Caco-2 (cell line): ENCODE measurements around the gene RTKN2. TPM values are rescaled to one million over a fixed set of nuclear protein-coding genes. Genes with fewer than 3 reads are reported as not detected.

Experiments
- BruUV-seq: library from RNA; stranded (reverse); fragments of 400-500 nt; replicated peaks from 2 replicates; lab custom pipeline; 2021; lab: Mats Ljungman, UMichigan
- CTCF ChIA-PET: fragments of 300-600 bp; sonication (Branson Sonifier 250); formaldehyde crosslinking; loops from one replicate; lab custom pipeline; 2022; ENCODE audit warnings: antibody characterized with exemption; lab: Charles Lee
- POLR2A ChIA-PET: fragments of 300-600 bp; sonication (Branson Sonifier 250); formaldehyde crosslinking; loops from one replicate; lab custom pipeline; 2022; ENCODE audit warnings: antibody characterized with exemption; lab: Charles Lee
- DNase-seq, 2 experiments: peaks; one replicate each; pipeline versions ENCODE4 v3.0.0 to v3.0.0-alpha.2; 2020 to 2022
- H3K27me3 ChIP-seq: replicated peaks from 2 replicates; pipeline ENCODE4 v1.6.0; 2011; ENCODE audit warnings: low read length; ENCODE audit not compliant: control insufficient read depth, insufficient read depth
- H3K36me3 ChIP-seq: 2 replicates; pipeline ENCODE4 v1.5.1; 2011; ENCODE audit warnings: low read length; ENCODE audit not compliant: control insufficient read depth, insufficient read depth
- H3K4me1 ChIP-seq: fragments of 250-450 bp; sonication (Bioruptor Pico); 2 replicates; pipeline ENCODE4 v1.5.1; 2020; ENCODE audit warnings: mild to moderate bottlenecking
- H3K4me3 ChIP-seq: 2 replicates; pipeline ENCODE4 v1.5.1; 2011; ENCODE audit warnings: low read depth, mild to moderate bottlenecking, control low read depth, low read length
- H3K9me3 ChIP-seq: fragments of 250-450 bp; sonication (Bioruptor Pico); 2 replicates; pipeline ENCODE4 v1.5.1; 2020; ENCODE audit warnings: mild to moderate bottlenecking, moderate library complexity
- H3K27ac Mint-ChIP-seq: one replicate; pipeline ENCODE4 v1.8.0; 2022; ENCODE audit warnings: mixed read lengths; ENCODE audit not compliant: unreplicated experiment
- H3K27me3 Mint-ChIP-seq: one replicate; pipeline ENCODE4 v1.8.0; 2022; ENCODE audit warnings: mixed read lengths; ENCODE audit not compliant: insufficient read depth, unreplicated experiment
- H3K36me3 Mint-ChIP-seq: one replicate; pipeline ENCODE4 v1.8.0; 2022; ENCODE audit warnings: mild to moderate bottlenecking, mixed read lengths; ENCODE audit not compliant: insufficient read depth, unreplicated experiment
- H3K4me1 Mint-ChIP-seq: one replicate; pipeline ENCODE4 v1.8.0; 2022; ENCODE audit warnings: low read depth, mixed read lengths; ENCODE audit not compliant: unreplicated experiment
- H3K4me3 Mint-ChIP-seq: one replicate; pipeline ENCODE4 v1.8.0; 2022; ENCODE audit warnings: mild to moderate bottlenecking, moderate library complexity, mixed read lengths; ENCODE audit not compliant: unreplicated experiment
- H3K9me3 Mint-ChIP-seq: one replicate; pipeline ENCODE4 v1.8.0; 2022; ENCODE audit warnings: mixed read lengths; ENCODE audit not compliant: unreplicated experiment
- intact Hi-C: fragments of 100-400 bp; cut with micrococcal nuclease; formaldehyde crosslinking; loops from one replicate; pipeline ENCODE4 v1.10.0; 2022; ENCODE audit not compliant: unreplicated experiment
- total RNA-seq: library from RNA; stranded (reverse); gene quantifications from 2 replicates; pipeline ENCODE4 v1.2.3, GENCODE V29; 2022
- TF ChIP-seq, protein P1 (sequence below), 2 experiments: fragments of 200-600 bp in 1 of 2; IDR thresholded peaks; 1 replicate in 1 of 2; 2 replicates in 1 of 2; pipeline versions ENCODE4 v1.5.1 to v1.8.0; 2011 to 2022; ENCODE audit warnings: antibody characterized with exemption in 1 of 2, control low read depth in 1 of 2, inconsistent platforms in 1 of 2, low read depth in 1 of 2, low read length in 1 of 2, mild to moderate bottlenecking in 1 of 2, moderate library complexity in 1 of 2; ENCODE audit not compliant: insufficient read depth in 1 of 2, severe bottlenecking in 1 of 2, unreplicated experiment in 1 of 2

Gene RTKN2
- total RNA-seq, 1 experiment from 2014 or later = 37.1 TPM

DNA sequence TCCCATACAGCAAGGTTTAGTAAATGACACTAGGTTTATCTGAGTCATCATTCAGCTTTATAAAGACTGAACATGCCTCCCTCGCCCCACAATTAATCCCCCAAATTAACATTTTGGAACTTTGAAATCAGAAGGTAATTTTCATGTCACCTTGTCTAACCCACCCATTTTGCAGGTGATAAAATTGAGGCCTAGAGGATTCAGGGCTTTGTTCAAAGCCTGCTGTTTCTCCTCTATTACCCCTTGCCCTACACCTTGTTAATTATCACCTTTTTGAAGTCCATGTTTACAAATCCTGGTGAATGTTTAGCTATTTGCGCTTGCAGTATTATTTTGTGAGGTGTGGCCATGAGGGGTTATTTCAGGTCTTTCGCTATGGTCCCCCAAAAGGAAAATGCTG is 120.5 kb downstream of the RTKN2 start:
- Mint-ChIP-seq H3K4me3 (no peak overlapping the region), H3K27ac (no peak overlapping the region), H3K27me3 (no peaks in the 10 kb centered on the region), H3K9me3 (no peaks in the 10 kb centered on the region), H3K4me1 (peaks cover 15% of the 10 kb centered on the region), H3K36me3 (no peaks in the 10 kb centered on the region)
- DNase-seq = no peak
- ChIA-PET CTCF (no interaction called here), POLR2A (no interaction called here)
- intact Hi-C loops = no loop called here
- TF ChIP-seq, protein P1, sequence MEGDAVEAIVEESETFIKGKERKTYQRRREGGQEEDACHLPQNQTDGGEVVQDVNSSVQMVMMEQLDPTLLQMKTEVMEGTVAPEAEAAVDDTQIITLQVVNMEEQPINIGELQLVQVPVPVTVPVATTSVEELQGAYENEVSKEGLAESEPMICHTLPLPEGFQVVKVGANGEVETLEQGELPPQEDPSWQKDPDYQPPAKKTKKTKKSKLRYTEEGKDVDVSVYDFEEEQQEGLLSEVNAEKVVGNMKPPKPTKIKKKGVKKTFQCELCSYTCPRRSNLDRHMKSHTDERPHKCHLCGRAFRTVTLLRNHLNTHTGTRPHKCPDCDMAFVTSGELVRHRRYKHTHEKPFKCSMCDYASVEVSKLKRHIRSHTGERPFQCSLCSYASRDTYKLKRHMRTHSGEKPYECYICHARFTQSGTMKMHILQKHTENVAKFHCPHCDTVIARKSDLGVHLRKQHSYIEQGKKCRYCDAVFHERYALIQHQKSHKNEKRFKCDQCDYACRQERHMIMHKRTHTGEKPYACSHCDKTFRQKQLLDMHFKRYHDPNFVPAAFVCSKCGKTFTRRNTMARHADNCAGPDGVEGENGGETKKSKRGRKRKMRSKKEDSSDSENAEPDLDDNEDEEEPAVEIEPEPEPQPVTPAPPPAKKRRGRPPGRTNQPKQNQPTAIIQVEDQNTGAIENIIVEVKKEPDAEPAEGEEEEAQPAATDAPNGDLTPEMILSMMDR (IDR thresholded peaks at IDR 0.05; ENCODE audit: insufficient read depth in 1 of 2, low read depth in 1 of 2, low read length in 1 of 2, severe bottlenecking in 1 of 2, unreplicated experiment in 1 of 2) = no peak
- H3K4me3 ChIP-seq = no peak overlapping the region
- H3K27me3 ChIP-seq = no peaks in the 10 kb centered on the region
- no peaks in the 10 kb centered on the region; the same call in 1 of the 2 replicates for H3K9me3 ChIP-seq
- no peaks in the 10 kb centered on the region for H3K36me3 ChIP-seq
- peaks cover 4% of the 10 kb centered on the region; the same call in 1 of the 2 replicates for H3K4me1 ChIP-seq
- BruUV-seq = no TSS peak

DNA sequence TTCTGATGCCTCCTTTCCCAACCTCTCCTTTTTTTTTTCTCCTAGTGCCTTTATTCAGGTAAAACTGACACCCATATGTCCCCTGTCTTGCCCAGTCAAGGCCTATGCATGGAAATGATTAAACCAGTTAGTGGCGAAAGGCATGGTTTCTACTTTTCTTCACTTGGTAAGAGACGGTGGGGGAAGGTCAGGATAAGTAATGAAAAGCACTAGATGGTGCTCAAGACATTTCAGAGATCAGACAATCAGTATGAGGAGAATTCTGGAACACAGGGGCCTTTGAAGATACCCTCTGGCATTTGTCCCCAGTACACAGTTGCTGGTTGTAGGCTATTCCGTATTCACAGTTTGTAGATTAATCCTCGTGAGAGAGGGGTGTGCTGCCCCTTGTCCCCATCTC is 121.2 kb downstream of the RTKN2 start:
- Mint-ChIP-seq H3K27ac (no peak overlapping the region), H3K4me3 (no peak overlapping the region), H3K4me1 (peaks cover 15% of the 10 kb centered on the region), H3K36me3 (no peaks in the 10 kb centered on the region), H3K27me3 (no peaks in the 10 kb centered on the region), H3K9me3 (peaks cover 7% of the 10 kb centered on the region)
- intact Hi-C loops = loop anchor here (1.0 kb wide), 1 partner anchor 98 kb away; no protein-coding TSS in a partner anchor
- H3K27me3 ChIP-seq = no peaks in the 10 kb centered on the region
- TF ChIP-seq, protein P1 (IDR thresholded peaks at IDR 0.05; ENCODE audit: insufficient read depth in 1 of 2, low read depth in 1 of 2, low read length in 1 of 2, severe bottlenecking in 1 of 2, unreplicated experiment in 1 of 2) = no peak
- no peak for DNase-seq
- no peak overlapping the region for H3K4me3 ChIP-seq
- H3K4me1 ChIP-seq = peaks cover 4% of the 10 kb centered on the region; the same call in 1 of the 2 replicates
- no peaks in the 10 kb centered on the region for H3K36me3 ChIP-seq
- ChIA-PET CTCF (interaction anchor here (0.6 kb wide), 1 partner anchor 39 kb away, joined by 3 read pairs; no protein-coding TSS in a partner anchor), POLR2A (no interaction called here)
- BruUV-seq = no TSS peak
- no peaks in the 10 kb centered on the region; the same call in 1 of the 2 replicates for H3K9me3 ChIP-seq

DNA sequence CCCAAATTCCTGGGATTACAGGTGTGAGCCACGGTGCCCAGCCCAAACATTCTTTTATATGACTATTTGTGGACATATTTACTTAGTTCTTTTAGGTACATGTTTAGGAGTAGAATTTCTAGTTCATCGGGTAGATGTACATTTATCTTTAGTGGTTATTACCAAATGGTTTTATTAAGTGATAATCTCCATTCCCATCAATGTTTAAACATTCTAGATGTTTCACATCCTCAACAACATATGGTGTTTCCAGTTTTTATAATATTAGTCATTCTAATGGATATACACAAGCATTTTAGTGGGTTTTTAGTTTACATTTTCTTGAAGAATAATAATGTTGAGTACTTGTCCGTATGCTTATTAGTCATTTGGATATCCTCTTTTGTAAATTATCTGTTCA is 131.7 kb downstream of the RTKN2 start:
- no peaks in the 10 kb centered on the region for H3K4me1 ChIP-seq
- no peak overlapping the region for H3K4me3 ChIP-seq
- CTCF ChIA-PET = no interaction called here
- DNase-seq = no peak
- POLR2A ChIA-PET = no interaction called here
- H3K27ac Mint-ChIP-seq = no peak overlapping the region
- H3K27me3 Mint-ChIP-seq = no peaks in the 10 kb centered on the region
- no peaks in the 10 kb centered on the region for H3K36me3 Mint-ChIP-seq
- BruUV-seq = no TSS peak
- intact Hi-C loops = no loop called here
- no peaks in the 10 kb centered on the region for H3K36me3 ChIP-seq
- peaks cover 28% of the 10 kb centered on the region for H3K9me3 Mint-ChIP-seq
- no peaks in the 10 kb centered on the region for H3K27me3 ChIP-seq
- no peaks in the 10 kb centered on the region for H3K4me1 Mint-ChIP-seq
- H3K9me3 ChIP-seq = peaks cover 9% of the 10 kb centered on the region
- H3K4me3 Mint-ChIP-seq = no peak overlapping the region
- TF ChIP-seq, protein P1 (IDR thresholded peaks at IDR 0.05; ENCODE audit: insufficient read depth in 1 of 2, low read depth in 1 of 2, low read length in 1 of 2, severe bottlenecking in 1 of 2, unreplicated experiment in 1 of 2) = no peak
